Keratinocyte (primary cell): ENCODE data around the gene TNFRSF4. TPM values are rescaled to one million over a fixed set of nuclear protein-coding genes. Genes with fewer than 3 reads are reported as not detected.

ENCODE experiments used
- DNase-seq: peaks from one replicate; pipeline ENCODE4 v3.0.0-alpha.2; 2011; ENCODE audit warnings: low read depth, missing footprints, low spot score
- FAIRE-seq: peaks from 2 replicates; lab custom pipeline; 2011; peaks lifted over from hg19 to GRCh38; lab: Jason Lieb, UNC
- H2AFZ ChIP-seq: 2 replicates; pipeline ENCODE4 v1.6.0; 2012; ENCODE audit warnings: low read length, control low read depth, inconsistent platforms; ENCODE audit not compliant: control insufficient read depth
- H3K27ac ChIP-seq: 2 replicates; pipeline ENCODE4 v1.5.1; 2011; ENCODE audit warnings: low read length; ENCODE audit not compliant: control insufficient read depth, insufficient read depth
- H3K27me3 ChIP-seq: 3 replicates; pipeline ENCODE4 v1.6.0; 2011; ENCODE audit warnings: low read length; ENCODE audit not compliant: control insufficient read depth, insufficient read depth; ENCODE audit errors: extremely low read depth
- H3K36me3 ChIP-seq, 2 experiments: 2 replicates in 1 of 2; 3 replicates in 1 of 2; pipeline ENCODE4 v1.5.1; 2011; ENCODE audit warnings: low read length in 2 of 2, mild to moderate bottlenecking in 1 of 2; ENCODE audit not compliant: control insufficient read depth in 2 of 2, insufficient read depth in 2 of 2; ENCODE audit errors: extremely low read depth in 1 of 2
- H3K4me1 ChIP-seq: 3 replicates; pipeline ENCODE4 v1.5.1; 2011; ENCODE audit warnings: low read length; ENCODE audit not compliant: control insufficient read depth, insufficient read depth; ENCODE audit errors: extremely low read depth
- H3K4me2 ChIP-seq: 3 replicates; pipeline ENCODE4 v1.6.0; 2011; ENCODE audit warnings: low read depth, low read length; ENCODE audit not compliant: control insufficient read depth, insufficient read depth; ENCODE audit errors: extremely low read depth
- H3K4me3 ChIP-seq, 3 experiments: fragments of 200-600 bp in 1 of 3; sonication (generic) in 1 of 3; 2 replicates in 2 of 3; 3 replicates in 1 of 3; pipeline ENCODE4 v1.5.1; 2011 to 2016; ENCODE audit warnings: low read length in 3 of 3, mild to moderate bottlenecking in 3 of 3, control low read depth in 2 of 3, inconsistent platforms in 1 of 3, low read depth in 1 of 3, mixed read lengths in 1 of 3, mixed run types in 1 of 3, moderate library complexity in 1 of 3; ENCODE audit not compliant: control insufficient read depth in 2 of 3, insufficient read depth in 2 of 3; ENCODE audit errors: extremely low read depth in 1 of 3
- H3K79me2 ChIP-seq: 2 replicates; pipeline ENCODE4 v1.6.0; 2012; ENCODE audit warnings: low read length; ENCODE audit not compliant: control insufficient read depth, insufficient read depth
- H3K9ac ChIP-seq: 3 replicates; pipeline ENCODE4 v1.6.0; 2011; ENCODE audit warnings: low read length; ENCODE audit not compliant: control insufficient read depth, insufficient read depth; ENCODE audit errors: extremely low read depth
- H3K9me1 ChIP-seq: 3 replicates; pipeline ENCODE4 v1.6.0; 2011; ENCODE audit warnings: low read length; ENCODE audit not compliant: control insufficient read depth, insufficient read depth; ENCODE audit errors: extremely low read depth
- H3K9me3 ChIP-seq: 2 replicates; pipeline ENCODE4 v1.5.1; 2012; ENCODE audit warnings: low read depth, low read length; ENCODE audit not compliant: control insufficient read depth
- H4K20me1 ChIP-seq: 3 replicates; pipeline ENCODE4 v1.6.0; 2011; ENCODE audit warnings: low read length; ENCODE audit not compliant: control insufficient read depth, insufficient read depth; ENCODE audit errors: extremely low read depth
- CTCF ChIP-seq, 3 experiments: IDR thresholded peaks in 1 of 3; conservative IDR thresholded peaks in 1 of 3; optimal IDR thresholded peaks in 1 of 3; 2 replicates in 2 of 3; 3 replicates in 1 of 3; pipeline versions ENCODE3 to v1.5.1; 2011; ENCODE audit warnings: low read length in 3 of 3, mild to moderate bottlenecking in 3 of 3, moderate library complexity in 2 of 3, control low read depth in 1 of 3, inconsistent platforms in 1 of 3; ENCODE audit not compliant: insufficient read depth in 2 of 3; ENCODE audit errors: extremely low read depth in 1 of 3
- EZH2 ChIP-seq: IDR thresholded peaks from one replicate; pipeline ENCODE4 v1.6.1; 2012; ENCODE audit warnings: inconsistent platforms, mild to moderate bottlenecking, low read length, moderate library complexity
- dilution Hi-C: fragments of 300-500 bp; cut with MboI; formaldehyde crosslinking; loops from one replicate; pipeline ENCODE4 v1.7.0; 2020; ENCODE audit warnings: low sequenced_read_pairs; ENCODE audit not compliant: extremely low pct_ligation_motif_present
- polyA plus RNA-seq, 5 experiments: library from polyadenylated mRNA; depleted of rRNA in 3 of 5; stranded (reverse) in 3 of 5; stranded (forward) in 1 of 5; unstranded in 1 of 5; fragments of >200 nt; gene quantifications; 1 replicate in 1 of 5; 2 replicates in 3 of 5; 3 replicates in 1 of 5; pipeline versions ENCODE4 v1.2.1 to v1.2.3, GENCODE V29; 2011 to 2012; ENCODE audit warnings: missing spikeins in 2 of 5, low read depth in 1 of 5, low replicate concordance in 1 of 5

The TNFRSF4 gene
- polyA plus RNA-seq, 1 donor (not counting 4 experiments of a cell fraction or from before 2014, with no cell fraction given) = not detected

GRCh38 chr1:1163538-1164070 is 50.3 kb downstream of the TNFRSF4 start:
- DNase-seq (no peak), FAIRE-seq (no peak)
- H3K9ac ChIP-seq = peak overlapping the region; percentile 96
- peaks cover 52% of the 10 kb centered on the region for H3K79me2 ChIP-seq
- H3K36me3 ChIP-seq = peaks cover 0 to 3% of the 10 kb centered on the region in 2 experiments
- H2AFZ ChIP-seq = peak overlapping the region; percentile 78
- H3K4me2 ChIP-seq = peak overlapping the region; percentile 99
- peaks cover 7% of the 10 kb centered on the region for H4K20me1 ChIP-seq
- H3K27me3 ChIP-seq = no peaks in the 10 kb centered on the region
- no peaks in the 10 kb centered on the region for H3K9me3 ChIP-seq
- H3K9me1 ChIP-seq = no peaks in the 10 kb centered on the region
- H3K4me3 ChIP-seq = peak overlapping the region; percentile 83 to 98 (median 92)
- H3K4me1 ChIP-seq = peaks cover 11% of the 10 kb centered on the region
- peak overlapping the region; percentile 95 for H3K27ac ChIP-seq
- no peak for TF ChIP-seq CTCF (optimal IDR thresholded peaks at IDR 0.05 in 1 of 3, IDR thresholded peaks at IDR 0.05 in 1 of 3, conservative IDR thresholded peaks at IDR 0.05 in 1 of 3; ENCODE audit: extremely low read depth in 1 of 3, insufficient read depth in 2 of 3, low read length in 3 of 3)
- no peak for TF ChIP-seq EZH2
- dilution Hi-C loops = no loop called here

GRCh38 chr1:1162597-1163537 is 51.1 kb downstream of the TNFRSF4 start:
- no peaks in the 10 kb centered on the region for H3K27me3 ChIP-seq
- H3K4me2 ChIP-seq = peak overlapping the region; percentile 99
- H3K4me1 ChIP-seq = peaks cover 19% of the 10 kb centered on the region
- no peak for TF ChIP-seq CTCF (optimal IDR thresholded peaks at IDR 0.05 in 1 of 3, IDR thresholded peaks at IDR 0.05 in 1 of 3, conservative IDR thresholded peaks at IDR 0.05 in 1 of 3; ENCODE audit: extremely low read depth in 1 of 3, insufficient read depth in 2 of 3, low read length in 3 of 3)
- no peak for TF ChIP-seq EZH2
- no peaks in the 10 kb centered on the region for H3K9me3 ChIP-seq
- FAIRE-seq = no peak
- no peaks in the 10 kb centered on the region for H3K9me1 ChIP-seq
- H3K36me3 ChIP-seq = no peaks in the 10 kb centered on the region
- peak overlapping the region; percentile 96 for H3K9ac ChIP-seq
- H3K27ac ChIP-seq = peak overlapping the region; percentile 95
- peaks cover 46% of the 10 kb centered on the region for H3K79me2 ChIP-seq
- peaks cover 7% of the 10 kb centered on the region for H4K20me1 ChIP-seq
- peak overlapping the region; percentile 78 for H2AFZ ChIP-seq
- no peak for DNase-seq
- dilution Hi-C loops = no loop called here
- peak overlapping the region; percentile 83 to 98 (median 92) for H3K4me3 ChIP-seq
